ENCODE results near the gene LRCOL1. TPM values are rescaled to one million over a fixed set of nuclear protein-coding genes. Genes with fewer than 3 reads are reported as not detected.

LRCOL1 gene
- total and polyA plus RNA-seq, 2 of the 8 experiments (the other 6 are each of a cell fraction or from before 2014, with no cell fraction given), result not detected

- H2BK120ac ChIP-seq (replicated peaks; ENCODE audit: low read depth, low read length), result no peak overlapping the region
- no peak overlapping the region for H2BK20ac ChIP-seq (ENCODE audit: low read length)
- DNase-seq (ENCODE audit: low read depth in 1 of 2, low spot score in 2 of 2) (no peak), FAIRE-seq (no peak)
- no peak overlapping the region for H3K14ac ChIP-seq (ENCODE audit: insufficient read length)
- no peak overlapping the region for H2AFZ ChIP-seq (ENCODE audit: low read length)
- ChIA-PET POLR2A (ENCODE audit: partially characterized antibody) (interaction anchor here (0.6 to 4.6 kb wide), 7 partner anchors 10 to 50 kb away, joined by 3 to 26 read pairs (median 3); partner anchors contain the start of gene LRCOL1), CTCF (ENCODE audit: partially characterized antibody) (interaction anchor here (1.4 to 9.3 kb wide), 2 partner anchors 11 to 16 kb away, joined by 4 to 61 read pairs; no protein-coding TSS in a partner anchor)
- H4K91ac ChIP-seq (replicated peaks; ENCODE audit: insufficient read length, low read length), result no peak overlapping the region
- H4K5ac ChIP-seq (ENCODE audit: insufficient read length, low read depth, low read length), result no peak overlapping the region
- H3K9me3 ChIP-seq (ENCODE audit: insufficient read depth in 2 of 2, low read depth in 1 of 2, low read length in 1 of 2), result no peaks in the 10 kb centered on the region
- H2BK5ac ChIP-seq (ENCODE audit: low read depth, low read length), result no peak overlapping the region; the same call in 1 of the 2 replicates
- TF ChIP-seq USF2 (IDR thresholded peaks at IDR 0.05; ENCODE audit: low read length) (no peak), CHD1 (IDR thresholded peaks at IDR 0.05; ENCODE audit: low read depth, low read length) (no peak), KDM5A (IDR thresholded peaks at IDR 0.05; ENCODE audit: low read length) (no peak), FOSL1 (IDR thresholded peaks at IDR 0.05; ENCODE audit: insufficient read depth, low read depth, low read length) (no peak), ATF2 (IDR thresholded peaks at IDR 0.05; ENCODE audit: low read length) (no peak), BCL11A (IDR thresholded peaks at IDR 0.05; ENCODE audit: low read depth in 2 of 2, low read length in 2 of 2) (no peak), YY1 (IDR thresholded peaks at IDR 0.05; ENCODE audit: low read depth, low read length) (no peak), POLR2A (IDR thresholded peaks at IDR 0.05; ENCODE audit: control extremely low read depth in 1 of 2, low read depth in 2 of 2, low read length in 2 of 2) (no peak), CREB1 (IDR thresholded peaks at IDR 0.05) (no peak), ZNF274 (IDR thresholded peaks at IDR 0.05; ENCODE audit: borderline replicate concordance, extremely low read depth, low read length) (no peak)
- H2BK15ac ChIP-seq (ENCODE audit: low read length), result no peak overlapping the region
- no peak overlapping the region for H3K4me3 ChIP-seq (ENCODE audit: extremely low read depth in 1 of 4, insufficient read depth in 2 of 4, low read depth in 3 of 4, low read length in 4 of 4)
- H3K27me3 ChIP-seq (replicated peaks in 1 of 4; ENCODE audit: control insufficient read depth in 3 of 4, extremely low read depth in 1 of 4, insufficient read depth in 3 of 4, low read length in 3 of 4), result no peaks in the 10 kb centered on the region
- H2BK12ac ChIP-seq (ENCODE audit: low read depth, low read length), result no peak overlapping the region
- H4K8ac ChIP-seq (ENCODE audit: extremely low read depth, insufficient read depth, low read length), result no peak overlapping the region
- H3K9ac ChIP-seq (replicated peaks in 1 of 4; ENCODE audit: extremely low read depth in 1 of 4, low read depth in 3 of 4, low read length in 3 of 4), result no peak overlapping the region
- no peaks in the 10 kb centered on the region for H3K79me2 ChIP-seq (ENCODE audit: control insufficient read depth in 1 of 2, insufficient read depth in 2 of 2, low read length in 2 of 2)
- no peak overlapping the region for H3K4ac ChIP-seq (replicated peaks; ENCODE audit: insufficient read length, low read depth, low read length)
- H3K56ac ChIP-seq (replicated peaks; ENCODE audit: insufficient read length, low read depth, low read length), result no peak overlapping the region
- no peak overlapping the region for H3K27ac ChIP-seq (ENCODE audit: low read depth, low read length)
- H2AK5ac ChIP-seq (ENCODE audit: low read depth, low read length), result no peak overlapping the region
- H3K79me1 ChIP-seq (ENCODE audit: low read depth, low read length), result no peaks in the 10 kb centered on the region
- H3K4me1 ChIP-seq (replicated peaks in 1 of 4; ENCODE audit: control insufficient read depth in 3 of 4, insufficient read depth in 4 of 4, low read length in 3 of 4), result no peaks in the 10 kb centered on the region
- peaks cover 33 to 85% (median 76%) of the 10 kb centered on the region in 4 experiments for H3K36me3 ChIP-seq (ENCODE audit: control insufficient read depth in 2 of 4, insufficient read depth in 4 of 4, low read length in 3 of 4)
- no peaks in the 10 kb centered on the region for H3K23me2 ChIP-seq (ENCODE audit: low read depth, low read length)
- 87% methylated on average over 17 of the region's 17 CpGs; no CpG with 5 or more reads in 1 of the 2 experiments for WGBS, 2 experiments (ENCODE audit: extremely low coverage in 1 of 2, insufficient coverage in 1 of 2, insufficient read length in 1 of 2, insufficient replicate concordance in 2 of 2, low coverage in 1 of 2, low lambda C conversion rate in 2 of 2, missing lambda C conversion rate in 1 of 2)
- H3K18ac ChIP-seq (ENCODE audit: extremely low read depth, low read length), result no peak overlapping the region
- H4K20me1 ChIP-seq (replicated peaks in 1 of 2; ENCODE audit: control insufficient read depth in 1 of 2, insufficient read depth in 2 of 2, low read length in 2 of 2), result peaks cover 3 to 11% of the 10 kb centered on the region in 2 experiments
- no peak overlapping the region for H3K23ac ChIP-seq (ENCODE audit: insufficient read length)
- H3K4me2 ChIP-seq (ENCODE audit: insufficient read depth in 1 of 2, low read depth in 2 of 2, low read length in 2 of 2), result no peak overlapping the region
Observed at GRCh38 chr12:132632521-132633228, 22.3 kb upstream of the LRCOL1 start.

Data from H1 (cell line).